Measurements from ENCODE around the gene NPY5R. TPM values are rescaled to one million over a fixed set of nuclear protein-coding genes. Genes with fewer than 3 reads are reported as not detected.

The NPY5R gene
- total RNA-seq, 1 donor: not detected

- Histone ChIP-seq H3K4me2 (ENCODE audit: insufficient read depth, low read length) (no peak overlapping the region), H3K4me3 (ENCODE audit: insufficient read depth, low read length) (no peak overlapping the region), H3K79me2 (ENCODE audit: insufficient read depth, low read length) (no peaks in the 10 kb centered on the region), H3K9me3 (ENCODE audit: low read depth, low read length) (no peaks in the 10 kb centered on the region), H3K27ac (ENCODE audit: low read depth, low read length) (no peak overlapping the region), H3K36me3 (ENCODE audit: insufficient read depth, low read length) (no peaks in the 10 kb centered on the region), H3K4me1 (ENCODE audit: insufficient read depth, low read length) (no peaks in the 10 kb centered on the region), H4K20me1 (ENCODE audit: insufficient read depth, low read length) (no peaks in the 10 kb centered on the region), H2AFZ (ENCODE audit: low read length) (no peak overlapping the region), H3K27me3 (ENCODE audit: insufficient read depth, low read length) (no peaks in the 10 kb centered on the region)
- DNase-seq (ENCODE audit: insufficient read length, low spot score, missing footprints): no peak
- TF ChIP-seq, protein P1, sequence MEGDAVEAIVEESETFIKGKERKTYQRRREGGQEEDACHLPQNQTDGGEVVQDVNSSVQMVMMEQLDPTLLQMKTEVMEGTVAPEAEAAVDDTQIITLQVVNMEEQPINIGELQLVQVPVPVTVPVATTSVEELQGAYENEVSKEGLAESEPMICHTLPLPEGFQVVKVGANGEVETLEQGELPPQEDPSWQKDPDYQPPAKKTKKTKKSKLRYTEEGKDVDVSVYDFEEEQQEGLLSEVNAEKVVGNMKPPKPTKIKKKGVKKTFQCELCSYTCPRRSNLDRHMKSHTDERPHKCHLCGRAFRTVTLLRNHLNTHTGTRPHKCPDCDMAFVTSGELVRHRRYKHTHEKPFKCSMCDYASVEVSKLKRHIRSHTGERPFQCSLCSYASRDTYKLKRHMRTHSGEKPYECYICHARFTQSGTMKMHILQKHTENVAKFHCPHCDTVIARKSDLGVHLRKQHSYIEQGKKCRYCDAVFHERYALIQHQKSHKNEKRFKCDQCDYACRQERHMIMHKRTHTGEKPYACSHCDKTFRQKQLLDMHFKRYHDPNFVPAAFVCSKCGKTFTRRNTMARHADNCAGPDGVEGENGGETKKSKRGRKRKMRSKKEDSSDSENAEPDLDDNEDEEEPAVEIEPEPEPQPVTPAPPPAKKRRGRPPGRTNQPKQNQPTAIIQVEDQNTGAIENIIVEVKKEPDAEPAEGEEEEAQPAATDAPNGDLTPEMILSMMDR (IDR thresholded peaks at IDR 0.05; ENCODE audit: extremely low read depth, low read depth, low read length): no peak
These were observed 34.2 kb upstream of the NPY5R start for GRCh38 chr4:163309466-163309865.

DNA sequence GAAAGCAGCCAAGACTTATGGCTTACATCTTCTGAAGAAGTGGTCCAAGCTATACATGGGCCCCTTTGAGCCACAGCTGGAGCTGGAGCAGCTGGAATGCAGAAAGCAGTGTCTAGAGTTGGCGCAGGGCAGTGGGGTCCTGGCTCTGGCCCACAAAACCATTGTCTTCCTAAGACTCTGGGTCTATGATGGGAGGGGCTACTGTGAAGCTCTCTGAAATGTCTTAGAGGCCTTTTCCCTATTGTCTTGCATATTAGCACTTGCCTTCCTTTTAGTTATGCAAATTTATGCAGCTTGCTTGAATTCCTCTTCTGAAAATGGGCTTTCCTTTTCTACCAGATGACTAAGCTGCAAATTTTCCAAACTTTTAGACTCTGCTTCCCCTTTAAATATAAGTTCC, 26.6 kb upstream of the NPY5R start:
- no peaks in the 10 kb centered on the region for H3K4me1 ChIP-seq (ENCODE audit: insufficient read depth, low read length)
- DNase-seq (ENCODE audit: insufficient read length, low spot score, missing footprints): no peak
- H2AFZ ChIP-seq (ENCODE audit: low read length): no peak overlapping the region
- no peak overlapping the region for H3K4me2 ChIP-seq (ENCODE audit: insufficient read depth, low read length)
- H3K27me3 ChIP-seq (ENCODE audit: insufficient read depth, low read length): no peaks in the 10 kb centered on the region
- no peak overlapping the region for H3K27ac ChIP-seq (ENCODE audit: low read depth, low read length)
- no peaks in the 10 kb centered on the region for H3K36me3 ChIP-seq (ENCODE audit: insufficient read depth, low read length)
- H3K79me2 ChIP-seq (ENCODE audit: insufficient read depth, low read length): no peaks in the 10 kb centered on the region
- TF ChIP-seq, protein P1 (IDR thresholded peaks at IDR 0.05; ENCODE audit: extremely low read depth, low read depth, low read length): no peak
- no peaks in the 10 kb centered on the region for H4K20me1 ChIP-seq (ENCODE audit: insufficient read depth, low read length)
- no peak overlapping the region for H3K4me3 ChIP-seq (ENCODE audit: insufficient read depth, low read length)
- no peaks in the 10 kb centered on the region for H3K9me3 ChIP-seq (ENCODE audit: low read depth, low read length)

GRCh38 chr4:163330916-163331628, 12.6 kb upstream of the NPY5R start:
- TF ChIP-seq, protein P1 (IDR thresholded peaks at IDR 0.05; ENCODE audit: extremely low read depth, low read depth, low read length): no peak
- no peaks in the 10 kb centered on the region for H3K9me3 ChIP-seq (ENCODE audit: low read depth, low read length)
- no peak for DNase-seq (ENCODE audit: insufficient read length, low spot score, missing footprints)
- peaks cover 11% of the 10 kb centered on the region for H3K4me1 ChIP-seq (ENCODE audit: insufficient read depth, low read length)
- no peak overlapping the region for H3K4me3 ChIP-seq (ENCODE audit: insufficient read depth, low read length)
- H3K4me2 ChIP-seq (ENCODE audit: insufficient read depth, low read length): peak overlapping the region; percentile 97
- no peak overlapping the region for H2AFZ ChIP-seq (ENCODE audit: low read length)
- H4K20me1 ChIP-seq (ENCODE audit: insufficient read depth, low read length): no peaks in the 10 kb centered on the region
- no peaks in the 10 kb centered on the region for H3K36me3 ChIP-seq (ENCODE audit: insufficient read depth, low read length)
- no peaks in the 10 kb centered on the region for H3K79me2 ChIP-seq (ENCODE audit: insufficient read depth, low read length)
- H3K27ac ChIP-seq (ENCODE audit: low read depth, low read length): no peak overlapping the region
- peaks cover 25% of the 10 kb centered on the region for H3K27me3 ChIP-seq (ENCODE audit: insufficient read depth, low read length)

DNA sequence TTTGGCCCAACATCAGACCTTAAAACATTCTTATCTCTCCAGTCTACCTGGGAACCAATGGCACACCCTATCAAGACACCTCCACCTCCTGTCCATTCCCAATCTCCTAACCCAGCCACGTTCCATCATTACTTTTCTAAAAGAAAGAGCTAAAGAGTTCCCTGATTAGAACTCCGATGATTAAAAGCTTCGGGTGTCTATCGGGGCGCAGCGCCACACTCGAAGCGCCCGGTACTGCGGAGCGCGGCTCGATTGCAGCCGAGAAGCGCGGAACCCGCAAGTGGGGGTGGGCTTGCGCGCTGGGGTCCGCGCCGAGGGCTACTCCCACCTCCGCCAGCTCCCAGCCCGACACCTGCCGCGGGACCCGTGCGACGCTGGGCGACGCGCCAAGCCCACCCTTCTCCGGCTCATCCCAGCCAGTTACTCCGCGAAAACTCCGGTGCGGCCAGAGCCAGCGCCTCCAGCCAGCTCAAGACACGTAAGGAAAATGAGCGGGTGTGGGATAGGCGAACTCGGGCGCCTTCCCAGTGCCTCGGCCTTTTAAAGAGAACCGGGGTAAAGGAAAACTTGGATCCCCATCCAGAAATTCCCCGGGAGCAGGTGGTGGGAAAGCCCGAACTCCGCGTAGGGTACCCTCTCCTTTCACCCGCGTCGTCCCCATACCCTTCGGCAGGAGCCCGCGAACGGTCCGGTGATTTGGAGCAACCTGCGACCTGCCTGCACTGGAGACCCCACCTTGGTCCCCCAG, 11.9 kb upstream of the NPY5R start:
- TF ChIP-seq, protein P1 (IDR thresholded peaks at IDR 0.05; ENCODE audit: extremely low read depth, low read depth, low read length): no peak
- DNase-seq (ENCODE audit: insufficient read length, low spot score, missing footprints): peak; percentile 73
- Histone ChIP-seq H3K27ac (ENCODE audit: low read depth, low read length) (no peak overlapping the region), H3K36me3 (ENCODE audit: insufficient read depth, low read length) (no peaks in the 10 kb centered on the region), H4K20me1 (ENCODE audit: insufficient read depth, low read length) (no peaks in the 10 kb centered on the region), H3K4me2 (ENCODE audit: insufficient read depth, low read length) (peak overlapping the region; percentile 97), H3K27me3 (ENCODE audit: insufficient read depth, low read length) (peaks cover 25% of the 10 kb centered on the region), H3K9me3 (ENCODE audit: low read depth, low read length) (no peaks in the 10 kb centered on the region), H3K4me1 (ENCODE audit: insufficient read depth, low read length) (peaks cover 11% of the 10 kb centered on the region), H3K79me2 (ENCODE audit: insufficient read depth, low read length) (no peaks in the 10 kb centered on the region), H3K4me3 (ENCODE audit: insufficient read depth, low read length) (peak overlapping the region; percentile 73), H2AFZ (ENCODE audit: low read length) (peak overlapping the region; percentile 96)

All from osteoblast (primary cell).